ENCODE measurements around the gene APC.

APC gene

GRCh38 chr5:112707187-112708102, 30.2 kb upstream of the APC start:
- peak; percentile 90 for ATAC-seq
- TF ChIP-seq TCF4 (CRISPR knock-in tag; IDR thresholded peaks at IDR 0.05; ENCODE audit: borderline replicate concordance): no peak
- TF ChIP-seq, protein P1, sequence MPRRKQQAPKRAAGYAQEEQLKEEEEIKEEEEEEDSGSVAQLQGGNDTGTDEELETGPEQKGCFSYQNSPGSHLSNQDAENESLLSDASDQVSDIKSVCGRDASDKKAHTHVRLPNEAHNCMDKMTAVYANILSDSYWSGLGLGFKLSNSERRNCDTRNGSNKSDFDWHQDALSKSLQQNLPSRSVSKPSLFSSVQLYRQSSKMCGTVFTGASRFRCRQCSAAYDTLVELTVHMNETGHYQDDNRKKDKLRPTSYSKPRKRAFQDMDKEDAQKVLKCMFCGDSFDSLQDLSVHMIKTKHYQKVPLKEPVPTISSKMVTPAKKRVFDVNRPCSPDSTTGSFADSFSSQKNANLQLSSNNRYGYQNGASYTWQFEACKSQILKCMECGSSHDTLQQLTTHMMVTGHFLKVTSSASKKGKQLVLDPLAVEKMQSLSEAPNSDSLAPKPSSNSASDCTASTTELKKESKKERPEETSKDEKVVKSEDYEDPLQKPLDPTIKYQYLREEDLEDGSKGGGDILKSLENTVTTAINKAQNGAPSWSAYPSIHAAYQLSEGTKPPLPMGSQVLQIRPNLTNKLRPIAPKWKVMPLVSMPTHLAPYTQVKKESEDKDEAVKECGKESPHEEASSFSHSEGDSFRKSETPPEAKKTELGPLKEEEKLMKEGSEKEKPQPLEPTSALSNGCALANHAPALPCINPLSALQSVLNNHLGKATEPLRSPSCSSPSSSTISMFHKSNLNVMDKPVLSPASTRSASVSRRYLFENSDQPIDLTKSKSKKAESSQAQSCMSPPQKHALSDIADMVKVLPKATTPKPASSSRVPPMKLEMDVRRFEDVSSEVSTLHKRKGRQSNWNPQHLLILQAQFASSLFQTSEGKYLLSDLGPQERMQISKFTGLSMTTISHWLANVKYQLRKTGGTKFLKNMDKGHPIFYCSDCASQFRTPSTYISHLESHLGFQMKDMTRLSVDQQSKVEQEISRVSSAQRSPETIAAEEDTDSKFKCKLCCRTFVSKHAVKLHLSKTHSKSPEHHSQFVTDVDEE (CRISPR knock-in tag; IDR thresholded peaks at IDR 0.05): 0 out of 2 replicates have a peak, but pooled peaks have one; percentile 34
- no peak for TF ChIP-seq RARB (CRISPR knock-in tag; IDR thresholded peaks at IDR 0.05)
- 0 out of 2 replicates have a peak, but pooled peaks have one; percentile 57 for TF ChIP-seq GLIS3 (CRISPR knock-in tag; IDR thresholded peaks at IDR 0.05)
- no peak for TF ChIP-seq OSR1 (CRISPR knock-in tag; IDR thresholded peaks at IDR 0.05)
- TF ChIP-seq CSDC2 (CRISPR knock-in tag; IDR thresholded peaks at IDR 0.05): 0 out of 2 replicates have a peak, but pooled peaks have one; percentile 34
- no peak for TF ChIP-seq ZFP30 (CRISPR knock-in tag; IDR thresholded peaks at IDR 0.05)

- peak; percentile 22 for ATAC-seq
- no peak for TF ChIP-seq RARB (CRISPR knock-in tag; IDR thresholded peaks at IDR 0.05)
- no peak for TF ChIP-seq ZNF8 (CRISPR knock-in tag; IDR thresholded peaks at IDR 0.05)
- TF ChIP-seq, protein P2, sequence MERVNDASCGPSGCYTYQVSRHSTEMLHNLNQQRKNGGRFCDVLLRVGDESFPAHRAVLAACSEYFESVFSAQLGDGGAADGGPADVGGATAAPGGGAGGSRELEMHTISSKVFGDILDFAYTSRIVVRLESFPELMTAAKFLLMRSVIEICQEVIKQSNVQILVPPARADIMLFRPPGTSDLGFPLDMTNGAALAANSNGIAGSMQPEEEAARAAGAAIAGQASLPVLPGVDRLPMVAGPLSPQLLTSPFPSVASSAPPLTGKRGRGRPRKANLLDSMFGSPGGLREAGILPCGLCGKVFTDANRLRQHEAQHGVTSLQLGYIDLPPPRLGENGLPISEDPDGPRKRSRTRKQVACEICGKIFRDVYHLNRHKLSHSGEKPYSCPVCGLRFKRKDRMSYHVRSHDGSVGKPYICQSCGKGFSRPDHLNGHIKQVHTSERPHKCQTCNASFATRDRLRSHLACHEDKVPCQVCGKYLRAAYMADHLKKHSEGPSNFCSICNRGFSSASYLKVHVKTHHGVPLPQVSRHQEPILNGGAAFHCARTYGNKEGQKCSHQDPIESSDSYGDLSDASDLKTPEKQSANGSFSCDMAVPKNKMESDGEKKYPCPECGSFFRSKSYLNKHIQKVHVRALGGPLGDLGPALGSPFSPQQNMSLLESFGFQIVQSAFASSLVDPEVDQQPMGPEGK (CRISPR knock-in tag; IDR thresholded peaks at IDR 0.05; ENCODE audit: borderline replicate concordance): no peak
- TF ChIP-seq ARNTL (CRISPR knock-in tag; IDR thresholded peaks at IDR 0.05; ENCODE audit: borderline replicate concordance, low read depth): no peak
- no peak for TF ChIP-seq ZFP3 (CRISPR knock-in tag; IDR thresholded peaks at IDR 0.05)
- TF ChIP-seq ZC3H10 (CRISPR knock-in tag; IDR thresholded peaks at IDR 0.05): no peak
- TF ChIP-seq TCF4 (CRISPR knock-in tag; IDR thresholded peaks at IDR 0.05; ENCODE audit: borderline replicate concordance): no peak
- no peak for TF ChIP-seq ISL1 (CRISPR knock-in tag; IDR thresholded peaks at IDR 0.05)
- TF ChIP-seq BACH2 (CRISPR knock-in tag; IDR thresholded peaks at IDR 0.05; ENCODE audit: borderline replicate concordance): no peak
- TF ChIP-seq, protein P3, sequence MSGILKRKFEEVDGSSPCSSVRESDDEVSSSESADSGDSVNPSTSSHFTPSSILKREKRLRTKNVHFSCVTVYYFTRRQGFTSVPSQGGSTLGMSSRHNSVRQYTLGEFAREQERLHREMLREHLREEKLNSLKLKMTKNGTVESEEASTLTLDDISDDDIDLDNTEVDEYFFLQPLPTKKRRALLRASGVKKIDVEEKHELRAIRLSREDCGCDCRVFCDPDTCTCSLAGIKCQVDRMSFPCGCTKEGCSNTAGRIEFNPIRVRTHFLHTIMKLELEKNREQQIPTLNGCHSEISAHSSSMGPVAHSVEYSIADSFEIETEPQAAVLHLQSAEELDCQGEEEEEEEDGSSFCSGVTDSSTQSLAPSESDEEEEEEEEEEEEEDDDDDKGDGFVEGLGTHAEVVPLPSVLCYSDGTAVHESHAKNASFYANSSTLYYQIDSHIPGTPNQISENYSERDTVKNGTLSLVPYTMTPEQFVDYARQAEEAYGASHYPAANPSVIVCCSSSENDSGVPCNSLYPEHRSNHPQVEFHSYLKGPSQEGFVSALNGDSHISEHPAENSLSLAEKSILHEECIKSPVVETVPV (CRISPR knock-in tag; IDR thresholded peaks at IDR 0.05): no peak
- TF ChIP-seq GLIS3 (CRISPR knock-in tag; IDR thresholded peaks at IDR 0.05): no peak
- TF ChIP-seq CSDC2 (CRISPR knock-in tag; IDR thresholded peaks at IDR 0.05): no peak
- TF ChIP-seq ESRRG (CRISPR knock-in tag; IDR thresholded peaks at IDR 0.05): no peak
- TF ChIP-seq TOX (CRISPR knock-in tag; IDR thresholded peaks at IDR 0.05; ENCODE audit: borderline replicate concordance): no peak
These were observed 29.5 kb upstream of the APC start for GRCh38 chr5:112708103-112708622.

- ATAC-seq: no peak
- TF ChIP-seq TOX (CRISPR knock-in tag; IDR thresholded peaks at IDR 0.05; ENCODE audit: borderline replicate concordance) (no peak), PPARA (CRISPR knock-in tag; IDR thresholded peaks at IDR 0.05; ENCODE audit: borderline replicate concordance) (no peak), GLIS3 (CRISPR knock-in tag; IDR thresholded peaks at IDR 0.05) (no peak), ZFP3 (CRISPR knock-in tag; IDR thresholded peaks at IDR 0.05) (no peak), ESRRG (CRISPR knock-in tag; IDR thresholded peaks at IDR 0.05) (no peak), TCF4 (CRISPR knock-in tag; IDR thresholded peaks at IDR 0.05; ENCODE audit: borderline replicate concordance) (no peak), RARB (CRISPR knock-in tag; IDR thresholded peaks at IDR 0.05) (no peak), ISL1 (CRISPR knock-in tag; IDR thresholded peaks at IDR 0.05) (no peak), ARNTL (CRISPR knock-in tag; IDR thresholded peaks at IDR 0.05; ENCODE audit: borderline replicate concordance, low read depth) (no peak), ZNF565 (CRISPR knock-in tag; conservative IDR thresholded peaks at IDR 0.05; ENCODE audit: low read depth) (no peak), BACH2 (CRISPR knock-in tag; IDR thresholded peaks at IDR 0.05; ENCODE audit: borderline replicate concordance) (no peak), SNAI2 (CRISPR knock-in tag; IDR thresholded peaks at IDR 0.05) (no peak)
- TF ChIP-seq, protein P2 (CRISPR knock-in tag; IDR thresholded peaks at IDR 0.05; ENCODE audit: borderline replicate concordance): no peak
- TF ChIP-seq, protein P1 (CRISPR knock-in tag; IDR thresholded peaks at IDR 0.05): no peak
- TF ChIP-seq, protein P4, sequence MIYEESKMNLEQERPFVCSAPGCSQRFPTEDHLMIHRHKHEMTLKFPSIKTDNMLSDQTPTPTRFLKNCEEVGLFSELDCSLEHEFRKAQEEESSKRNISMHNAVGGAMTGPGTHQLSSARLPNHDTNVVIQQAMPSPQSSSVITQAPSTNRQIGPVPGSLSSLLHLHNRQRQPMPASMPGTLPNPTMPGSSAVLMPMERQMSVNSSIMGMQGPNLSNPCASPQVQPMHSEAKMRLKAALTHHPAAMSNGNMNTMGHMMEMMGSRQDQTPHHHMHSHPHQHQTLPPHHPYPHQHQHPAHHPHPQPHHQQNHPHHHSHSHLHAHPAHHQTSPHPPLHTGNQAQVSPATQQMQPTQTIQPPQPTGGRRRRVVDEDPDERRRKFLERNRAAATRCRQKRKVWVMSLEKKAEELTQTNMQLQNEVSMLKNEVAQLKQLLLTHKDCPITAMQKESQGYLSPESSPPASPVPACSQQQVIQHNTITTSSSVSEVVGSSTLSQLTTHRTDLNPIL (CRISPR knock-in tag; IDR thresholded peaks at IDR 0.05; ENCODE audit: low read depth): no peak
These were observed 28.3 kb upstream of the APC start for GRCh38 chr5:112709416-112709815.

All from SK-N-SH treated with all-trans-retinoic acid at 6 μM for 48 hours (cell line).